GM18519 (cell line): ENCODE results near the gene CDKN2C.
"Not testable (repeated sequence)": the region's sequence is repeated elsewhere in the genome, so short reads cannot be mapped to it uniquely, and the experiment has no call there.

ENCODE experiments used
- ATAC-seq: cut with Tn5 transposase; IDR thresholded peaks from one replicate; pipeline ENCODE4 v1.9.1; 2021; ENCODE audit warnings: mild to moderate bottlenecking, moderate library complexity; ENCODE audit not compliant: unreplicated experiment, low FRiP score

CDKN2C gene

GRCh38 chr1:50978144-50978851 is 8.3 kb downstream of the CDKN2C start:
- ATAC-seq: no peak

DNA sequence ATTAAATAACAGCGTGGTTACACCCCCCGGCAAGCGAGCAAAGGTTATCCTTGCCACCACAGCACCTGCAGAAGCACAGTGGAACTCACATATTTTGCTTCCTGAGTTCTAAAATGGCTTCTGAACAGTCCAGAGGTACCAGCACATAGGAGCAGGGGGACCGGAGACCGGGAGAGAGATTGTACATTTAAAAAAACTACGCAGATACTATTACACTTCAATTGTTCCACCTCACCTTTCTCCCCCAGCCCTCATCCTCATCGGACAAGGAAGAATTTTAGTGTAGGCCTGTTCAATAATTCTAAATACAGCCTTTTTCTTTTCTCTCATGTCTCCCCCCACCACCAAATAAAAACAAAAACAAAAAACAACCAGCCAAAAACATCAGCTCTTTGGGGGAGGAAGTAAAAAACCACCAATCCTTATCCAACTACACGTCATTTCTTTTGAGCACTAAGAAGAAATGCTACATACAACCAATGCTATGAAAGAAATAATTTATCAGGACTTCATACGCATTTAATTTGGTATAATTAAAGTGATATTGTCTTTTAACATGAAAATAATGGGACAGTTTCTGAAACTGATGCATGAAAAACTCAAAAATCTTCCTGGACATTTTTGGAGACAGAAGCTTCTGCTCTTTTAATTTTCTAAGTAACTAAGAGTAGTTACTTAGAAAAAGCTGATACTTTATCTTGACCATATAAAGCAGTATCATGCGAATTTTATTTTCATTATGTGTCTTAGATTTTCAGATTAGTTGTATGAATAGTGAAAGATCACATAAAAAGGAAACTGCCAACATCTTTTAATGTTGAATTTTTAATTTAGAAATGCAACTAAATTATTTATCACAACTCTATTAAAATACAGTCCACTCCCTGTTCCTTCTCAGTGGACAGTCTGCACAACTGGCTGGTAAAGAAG is 9.1 kb downstream of the CDKN2C start:
- no peak for ATAC-seq

DNA sequence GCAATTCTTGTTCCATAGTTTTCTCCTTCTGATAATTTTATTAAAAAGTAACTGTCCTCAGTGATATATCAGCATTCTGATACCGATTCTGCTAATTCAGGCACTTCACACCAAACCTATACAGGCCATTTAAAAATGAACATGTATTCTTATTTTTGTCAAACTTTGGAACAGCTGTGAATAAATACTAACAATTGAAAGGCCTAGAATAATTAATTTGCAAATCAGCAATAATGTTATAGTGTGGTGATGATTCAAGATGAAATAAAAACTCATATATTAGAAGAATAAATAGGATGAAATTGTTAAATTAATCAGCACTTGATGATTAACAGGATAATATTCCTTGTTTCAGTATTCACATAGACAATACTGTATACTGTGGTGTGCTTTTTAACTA is 9.9 kb downstream of the CDKN2C start:
- no peak for ATAC-seq

GRCh38 chr1:50980505-50980904 is 10.5 kb downstream of the CDKN2C start:
- no peak for ATAC-seq

DNA sequence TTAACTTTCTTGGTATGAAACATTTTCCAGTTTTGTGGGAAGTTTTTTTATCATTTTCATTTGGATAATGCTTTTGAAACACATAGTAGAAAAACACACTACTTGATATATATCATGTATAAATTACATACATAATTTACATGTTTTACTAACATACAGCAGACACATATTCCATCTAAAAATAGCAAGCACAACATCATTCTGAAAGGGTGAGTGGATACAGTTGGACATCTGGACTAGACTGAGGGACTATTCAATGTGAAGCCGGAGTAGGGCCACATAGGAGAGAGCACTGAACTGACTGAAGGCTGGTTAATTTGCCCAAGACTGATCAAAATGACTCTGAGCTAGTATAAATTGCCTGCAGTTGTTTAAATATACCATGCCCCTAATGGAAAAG is 11.7 kb downstream of the CDKN2C start:
- ATAC-seq: no peak

- no peak for ATAC-seq
These were observed 12.6 kb downstream of the CDKN2C start for GRCh38 chr1:50982611-50983010.

DNA sequence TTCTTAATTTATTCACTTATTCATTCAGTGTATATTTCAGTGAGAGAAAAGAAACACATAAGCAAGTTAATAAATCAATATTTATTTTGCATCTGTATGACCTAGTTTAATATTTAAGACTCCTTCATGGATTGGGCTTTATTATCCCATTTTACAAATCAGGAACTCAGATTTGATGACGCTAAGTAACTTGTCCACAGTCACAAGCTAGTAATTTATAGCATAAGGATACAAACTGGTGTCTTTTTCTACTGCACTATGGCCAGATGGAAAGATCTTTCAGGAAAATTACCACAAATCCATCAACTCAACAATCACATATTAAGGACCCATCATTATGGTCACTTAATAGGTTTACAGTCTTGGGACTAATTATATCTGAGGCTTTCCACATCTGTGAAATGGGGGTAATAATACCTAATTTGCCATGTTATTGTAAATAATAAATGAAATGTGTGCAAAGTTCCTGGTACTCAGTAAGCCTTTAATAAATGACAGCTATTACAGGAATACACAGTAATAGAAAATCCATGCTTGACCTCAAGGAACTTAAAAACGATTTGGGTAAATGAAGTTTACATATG is 13.3 kb downstream of the CDKN2C start:
- no peak for ATAC-seq

GRCh38 chr1:50985094-50985493 is 15.0 kb downstream of the CDKN2C start:
- no peak for ATAC-seq

GRCh38 chr1:50986653-50987052 is 16.6 kb downstream of the CDKN2C start:
- no peak for ATAC-seq

DNA sequence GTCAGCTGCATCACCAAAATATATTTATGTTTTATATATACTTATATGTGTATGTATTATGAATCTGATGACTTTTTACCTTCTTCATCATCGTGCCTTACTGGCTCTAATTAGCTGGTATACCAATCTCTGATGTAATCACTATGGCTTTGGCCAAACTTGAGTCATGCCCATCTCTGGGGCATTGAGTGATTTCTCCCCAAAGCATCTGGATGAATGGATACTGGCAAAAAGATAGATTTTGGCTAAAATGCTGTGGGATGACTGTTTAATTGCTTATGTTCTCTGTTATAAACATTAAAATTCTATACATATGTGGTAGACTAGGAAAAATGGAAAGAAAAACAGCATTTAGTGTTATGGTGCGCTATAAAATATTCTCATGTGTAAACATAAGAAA is 19.6 kb downstream of the CDKN2C start:
- no peak for ATAC-seq

GRCh38 chr1:50992532-50993318 is 22.7 kb downstream of the CDKN2C start:
- no peak for ATAC-seq

GRCh38 chr1:50993645-50994044 is 23.6 kb downstream of the CDKN2C start:
- no peak for ATAC-seq

DNA sequence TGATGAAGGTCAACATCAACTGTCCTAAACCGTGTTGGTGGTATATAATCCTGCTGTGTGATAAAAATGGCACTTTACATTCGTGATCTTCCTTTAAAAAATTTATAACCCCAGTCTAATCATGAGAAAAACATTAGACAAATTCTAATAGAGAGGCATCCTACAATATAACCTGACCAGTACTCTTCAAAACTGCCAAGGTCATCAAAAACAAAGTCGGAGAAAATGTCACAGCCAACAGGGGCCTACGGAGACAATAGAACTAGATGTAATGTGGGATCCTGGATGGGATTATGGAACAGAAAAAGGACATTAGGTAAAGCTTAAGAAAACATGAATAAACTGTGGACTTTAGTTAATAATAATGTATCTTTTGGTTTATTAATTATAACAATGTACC is 25.0 kb downstream of the CDKN2C start:
- no peak for ATAC-seq

DNA sequence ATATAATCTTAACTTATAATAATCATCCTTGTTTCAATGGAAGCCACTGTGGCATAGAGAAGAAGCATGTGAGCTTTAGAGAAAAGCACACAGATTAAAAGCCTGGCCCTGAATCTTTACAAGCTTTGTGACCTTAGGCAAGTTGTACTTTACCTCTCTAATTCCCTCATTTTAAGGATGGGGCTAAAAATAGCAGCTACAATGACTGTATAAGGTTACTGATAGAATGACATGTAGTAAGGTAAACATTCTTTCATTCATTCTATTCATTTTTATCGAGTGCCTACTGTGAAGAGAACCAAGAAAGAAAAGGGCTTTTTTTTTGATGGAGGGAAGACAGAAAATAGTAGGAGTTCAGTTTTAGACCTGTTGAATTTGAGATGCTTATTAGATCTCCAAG is 25.6 kb downstream of the CDKN2C start:
- ATAC-seq: no peak

GRCh38 chr1:50996083-50996482 is 26.0 kb downstream of the CDKN2C start:
- ATAC-seq: no peak

DNA sequence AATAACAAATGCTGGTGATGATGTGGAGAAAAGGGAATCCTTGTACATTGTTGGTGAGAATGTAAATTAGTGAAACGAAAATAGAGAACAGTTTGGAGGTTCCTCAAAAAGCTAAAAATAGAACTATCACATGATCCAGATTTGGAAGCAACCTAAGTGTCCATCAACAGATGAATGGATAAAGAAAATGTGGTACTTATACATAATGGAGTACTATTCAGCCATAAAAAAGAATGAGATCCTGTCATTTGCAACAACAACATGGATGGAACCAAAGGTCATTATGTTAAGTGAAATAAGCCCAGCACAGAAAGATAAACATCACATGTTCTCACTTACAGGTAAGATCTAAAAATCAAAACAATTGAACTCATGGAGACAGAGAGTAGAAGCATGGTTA is 29.3 kb downstream of the CDKN2C start:
- not testable (repeated sequence) for ATAC-seq

DNA sequence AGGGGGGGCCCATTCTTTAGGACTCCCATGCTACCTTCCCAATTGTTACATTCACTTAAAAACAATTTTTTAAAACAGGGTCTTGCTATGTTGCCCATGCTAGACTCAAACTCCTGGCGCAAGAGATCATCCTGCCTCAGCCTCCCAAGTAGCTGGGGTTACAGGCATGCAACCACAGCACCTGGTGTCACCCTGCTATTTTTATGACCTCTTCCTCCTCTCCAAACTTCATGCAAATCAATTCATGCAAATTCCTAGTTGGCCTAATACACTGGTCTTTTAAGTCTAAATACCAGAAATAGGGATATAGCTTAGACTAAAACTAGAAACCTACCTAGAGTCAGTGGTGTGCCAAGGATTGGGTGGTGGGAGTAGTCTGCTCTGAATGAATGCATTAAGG is 30.1 kb downstream of the CDKN2C start:
- ATAC-seq: no peak

GRCh38 chr1:51000651-51001050 is 30.6 kb downstream of the CDKN2C start:
- ATAC-seq: no peak

DNA sequence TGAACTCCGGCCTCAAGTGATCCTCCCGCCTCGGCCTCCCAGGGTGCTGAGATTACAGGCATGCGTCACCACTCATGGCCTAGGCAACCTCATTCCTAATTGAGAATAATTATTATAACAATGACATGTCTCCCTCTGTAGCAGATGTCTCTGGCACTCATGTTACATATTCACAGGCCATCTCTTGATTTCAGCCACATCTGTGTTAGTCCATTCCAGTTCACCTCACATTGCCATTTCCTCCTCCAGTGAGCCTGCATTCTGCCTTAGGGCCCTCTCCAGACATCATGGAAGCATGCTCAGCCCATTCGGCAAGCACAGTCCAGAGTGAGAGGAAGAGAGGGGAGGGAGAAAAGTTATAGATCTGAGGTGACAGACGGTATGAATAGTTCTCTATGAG is 32.5 kb downstream of the CDKN2C start:
- ATAC-seq: no peak

GRCh38 chr1:51005549-51005948 is 35.5 kb downstream of the CDKN2C start:
- not testable (repeated sequence) for ATAC-seq

DNA sequence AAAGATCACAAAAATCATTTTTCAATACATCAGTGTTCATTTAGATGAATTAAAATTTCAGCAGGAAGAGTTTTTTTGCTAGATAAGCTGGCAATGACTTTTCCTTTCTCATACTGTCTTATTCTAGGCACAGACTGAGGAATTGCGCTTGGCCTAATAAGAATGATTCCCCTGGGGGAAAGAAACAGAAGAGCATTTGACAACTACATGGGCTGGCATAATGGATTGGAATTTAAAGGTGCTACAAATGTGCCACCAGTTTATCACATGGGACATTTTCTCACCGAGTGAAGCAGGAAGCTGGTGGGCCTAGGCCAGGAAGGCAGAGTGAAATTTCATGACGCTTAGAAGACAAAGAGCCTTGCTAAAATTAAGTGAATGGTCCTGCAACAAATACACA is 39.3 kb downstream of the CDKN2C start:
- ATAC-seq: no peak
